Measurements from ENCODE around the gene RMRP.

RMRP gene

DNA sequence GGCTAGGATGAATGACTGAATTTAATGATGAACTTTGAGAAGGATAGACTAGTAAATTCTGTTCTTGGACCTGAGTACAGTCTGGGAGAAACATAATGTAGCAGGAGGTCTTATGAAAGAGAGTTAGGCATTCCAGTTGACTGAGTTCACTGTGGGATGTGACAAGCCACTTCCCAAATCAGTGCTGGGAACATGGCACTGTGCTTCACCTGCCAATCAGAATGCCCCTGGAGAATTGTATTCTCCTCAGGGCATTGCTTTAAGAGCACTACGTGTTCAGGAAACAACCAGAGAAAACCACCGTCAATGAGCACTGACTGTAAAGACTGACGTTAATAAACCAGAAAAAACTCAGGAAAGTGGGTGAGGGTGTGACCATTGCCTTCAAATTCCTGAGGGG is 1.5 kb upstream of the RMRP start:
- ChIA-PET POLR2A (interaction anchor here (0.7 to 5.2 kb wide), 4 partner anchors 11 to 71 kb away, joined by 3 to 35 read pairs (median 8); no protein-coding TSS in a partner anchor), CTCF (interaction anchor here (0.8 to 3.4 kb wide), 3 partner anchors 13 to 37 kb away, joined by 3 to 16 read pairs (median 5); no protein-coding TSS in a partner anchor)
- TF ChIP-seq LEF1 (IDR thresholded peaks at IDR 0.05; ENCODE audit: borderline replicate concordance) = no peak
- TF ChIP-seq, protein P1, sequence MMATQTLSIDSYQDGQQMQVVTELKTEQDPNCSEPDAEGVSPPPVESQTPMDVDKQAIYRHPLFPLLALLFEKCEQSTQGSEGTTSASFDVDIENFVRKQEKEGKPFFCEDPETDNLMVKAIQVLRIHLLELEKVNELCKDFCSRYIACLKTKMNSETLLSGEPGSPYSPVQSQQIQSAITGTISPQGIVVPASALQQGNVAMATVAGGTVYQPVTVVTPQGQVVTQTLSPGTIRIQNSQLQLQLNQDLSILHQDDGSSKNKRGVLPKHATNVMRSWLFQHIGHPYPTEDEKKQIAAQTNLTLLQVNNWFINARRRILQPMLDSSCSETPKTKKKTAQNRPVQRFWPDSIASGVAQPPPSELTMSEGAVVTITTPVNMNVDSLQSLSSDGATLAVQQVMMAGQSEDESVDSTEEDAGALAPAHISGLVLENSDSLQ (IDR thresholded peaks at IDR 0.05) = peak; percentile 78
- no peak for DNase-seq (ENCODE audit: extremely low spot score)

- TF ChIP-seq ZNF384 (IDR thresholded peaks at IDR 0.05) (no peak), CTBP1 (IDR thresholded peaks at IDR 0.05; ENCODE audit: borderline replicate concordance) (no peak), ELF4 (IDR thresholded peaks at IDR 0.05) (no peak), FOXA1 (IDR thresholded peaks at IDR 0.05) (no peak), ARNT (IDR thresholded peaks at IDR 0.05) (no peak), NFRKB (IDR thresholded peaks at IDR 0.05) (no peak), SUZ12 (IDR thresholded peaks at IDR 0.05) (no peak), L3MBTL2 (conservative IDR thresholded peaks at IDR 0.05) (no peak)
- TF ChIP-seq, protein P1 (IDR thresholded peaks at IDR 0.05) = no peak
- ChIA-PET POLR2A (interaction anchor here (0.7 to 5.2 kb wide), 5 partner anchors 12 to 73 kb away, joined by 3 to 35 read pairs (median 10); partner anchors contain the start of genes CREB3 and TLN1), CTCF (interaction anchor here (0.8 to 3.4 kb wide), 3 partner anchors 12 to 37 kb away, joined by 3 to 16 read pairs (median 5); no protein-coding TSS in a partner anchor)
- no peak for DNase-seq (ENCODE audit: extremely low spot score)
These were observed 1.1 kb upstream of the RMRP start for GRCh38 chr9:35658968-35659220.

DNA sequence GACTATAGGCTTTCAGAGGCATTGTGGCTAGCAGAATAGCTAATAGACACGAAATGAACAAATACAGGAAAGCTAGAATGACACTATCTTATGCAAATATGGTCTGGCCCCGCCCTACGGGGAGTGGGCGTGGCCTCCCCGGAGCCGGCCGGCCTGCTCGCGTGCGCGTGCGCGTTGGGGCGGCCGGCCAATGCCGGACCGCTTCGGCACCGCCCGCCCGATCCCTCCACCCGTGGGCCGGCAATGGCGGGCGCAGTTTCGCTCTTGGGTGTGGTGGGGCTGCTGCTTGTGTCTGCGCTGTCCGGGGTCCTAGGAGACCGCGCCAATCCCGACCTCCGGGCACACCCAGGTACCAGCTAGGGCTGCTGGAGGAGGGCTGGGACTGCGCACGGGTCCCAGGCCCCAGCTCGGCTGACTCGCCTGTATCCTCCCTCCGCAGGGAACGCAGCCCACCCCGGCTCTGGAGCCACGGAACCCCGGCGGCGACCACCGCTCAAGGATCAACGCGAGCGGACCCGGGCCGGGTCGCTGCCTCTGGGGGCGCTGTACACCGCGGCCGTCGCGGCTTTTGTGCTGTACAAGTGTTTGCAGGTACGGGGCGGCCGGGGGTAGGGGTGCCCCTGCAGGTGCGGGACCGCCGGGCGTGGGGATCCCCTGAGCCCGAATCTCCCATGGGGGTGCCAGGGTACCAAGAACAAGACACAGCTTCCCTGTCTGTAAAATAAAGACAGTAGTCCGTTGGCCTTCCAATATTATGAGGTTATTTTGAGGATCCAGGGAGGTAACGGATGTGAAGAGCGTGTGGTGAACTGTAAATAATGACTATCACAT is 533 bp upstream of the RMRP start, which contains the start of gene CCDC107:
Gene CCDC107 (plus strand): TSS at position 156 of the 831 bp plus-strand sequence. CDS start 88 bp downstream, at position 244.
- TF ChIP-seq CTBP1 (IDR thresholded peaks at IDR 0.05; ENCODE audit: borderline replicate concordance) = peak; percentile 23; the same call in 1 of the 2 replicates
- TF ChIP-seq LEF1 (IDR thresholded peaks at IDR 0.05; ENCODE audit: borderline replicate concordance) = no peak
- ChIA-PET CTCF (interaction anchor here (0.7 to 3.4 kb wide), 4 partner anchors 12 to 87 kb away, joined by 3 to 16 read pairs (median 4); no protein-coding TSS in a partner anchor), POLR2A (interaction anchor here (0.6 to 5.2 kb wide), 9 partner anchors 11 to 74 kb away, joined by 3 to 35 read pairs (median 4); partner anchors contain the start of genes CREB3 and TLN1)
- peak; percentile 97 for DNase-seq (ENCODE audit: extremely low spot score)

- CTCF ChIA-PET = interaction anchor here (1.0 to 3.4 kb wide), 2 partner anchors 10 to 76 kb away, joined by 3 to 16 read pairs; partner anchors contain the start of gene CREB3
- TF ChIP-seq, protein P1 (IDR thresholded peaks at IDR 0.05) = no peak
- DNase-seq (ENCODE audit: extremely low spot score) = no peak
- POLR2A ChIA-PET = interaction anchor here (1.0 to 5.2 kb wide), 6 partner anchors 10 to 75 kb away, joined by 3 to 35 read pairs (median 7); partner anchors contain the start of genes CREB3 and TLN1
These were observed 831 bp downstream of the RMRP start for GRCh38 chr9:35656831-35657545.

DNA sequence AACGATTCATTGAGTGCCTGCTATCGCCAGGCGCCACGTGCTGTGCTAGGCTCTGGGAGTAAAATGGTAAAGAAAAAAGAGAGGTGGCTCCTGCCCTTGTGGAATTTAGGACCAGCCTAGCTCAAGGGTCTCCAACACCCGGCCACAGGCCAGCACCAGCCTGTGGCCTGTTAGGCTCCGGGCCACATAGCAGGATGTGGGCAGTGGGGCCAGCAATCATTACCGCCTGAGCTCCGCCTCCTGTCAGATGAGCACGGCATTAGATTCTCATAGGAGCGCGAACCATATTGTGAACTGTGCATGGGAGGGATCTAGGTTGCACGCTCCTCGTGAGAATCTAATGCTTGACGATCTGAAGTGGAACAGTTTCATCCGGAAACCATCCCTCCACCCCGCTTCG is 1.5 kb downstream of the RMRP start:
- DNase-seq (ENCODE audit: extremely low spot score) = no peak
- TF ChIP-seq SUZ12 (IDR thresholded peaks at IDR 0.05) = no peak
- no peak for TF ChIP-seq FOXK2 (IDR thresholded peaks at IDR 0.05)
- TF ChIP-seq SP1 (IDR thresholded peaks at IDR 0.05) = no peak
- no peak for TF ChIP-seq NFRKB (IDR thresholded peaks at IDR 0.05)
- TF ChIP-seq L3MBTL2 (conservative IDR thresholded peaks at IDR 0.05) = no peak
- TF ChIP-seq FOXM1 (IDR thresholded peaks at IDR 0.05; ENCODE audit: borderline replicate concordance) = no peak
- no peak for TF ChIP-seq TARDBP (IDR thresholded peaks at IDR 0.05)
- TF ChIP-seq, protein P1 (IDR thresholded peaks at IDR 0.05) = no peak
- ChIA-PET POLR2A (interaction anchor here (0.7 to 5.2 kb wide), 3 partner anchors 8 to 88 kb away, joined by 3 to 35 read pairs (median 5); partner anchors contain the start of gene ARHGEF39), CTCF (interaction anchor here (0.9 to 3.4 kb wide), 3 partner anchors 10 to 76 kb away, joined by 3 to 16 read pairs (median 3); partner anchors contain the start of gene CREB3)

- no peak for DNase-seq (ENCODE audit: extremely low spot score)
- ChIA-PET CTCF (interaction anchor here (0.6 kb wide), 1 partner anchor 48 kb away, joined by 3 read pairs; no protein-coding TSS in a partner anchor), POLR2A (no interaction called here)
- no peak for TF ChIP-seq CTBP1 (IDR thresholded peaks at IDR 0.05; ENCODE audit: borderline replicate concordance)
- no peak for TF ChIP-seq FOXK2 (IDR thresholded peaks at IDR 0.05)
- no peak for TF ChIP-seq HDGF (IDR thresholded peaks at IDR 0.05; ENCODE audit: borderline replicate concordance)
- TF ChIP-seq FOXM1 (IDR thresholded peaks at IDR 0.05; ENCODE audit: borderline replicate concordance) = no peak
- no peak for TF ChIP-seq ZNF384 (IDR thresholded peaks at IDR 0.05)
- no peak for TF ChIP-seq TARDBP (IDR thresholded peaks at IDR 0.05)
- TF ChIP-seq, protein P1 (IDR thresholded peaks at IDR 0.05) = no peak
- TF ChIP-seq FOXA1 (IDR thresholded peaks at IDR 0.05) = no peak
- TF ChIP-seq SUZ12 (IDR thresholded peaks at IDR 0.05) = no peak
- TF ChIP-seq SP1 (IDR thresholded peaks at IDR 0.05) = no peak
These were observed 4.2 kb downstream of the RMRP start for GRCh38 chr9:35653611-35654010.
